HCT116 (cell line): ENCODE measurements around the gene MSMO1.

ENCODE experiments used
- CTCF ChIP-seq, 3 experiments: fragments of 200-600 bp in 1 of 3; sonication (generic) in 1 of 3; IDR thresholded peaks in 2 of 3; conservative IDR thresholded peaks in 1 of 3; 2 replicates each; pipeline ENCODE4 v1.5.1; 2012 to 2017; ENCODE audit warnings: low read depth in 2 of 3, low read length in 2 of 3, antibody characterized with exemption in 1 of 3, borderline replicate concordance in 1 of 3, control low read depth in 1 of 3, mild to moderate bottlenecking in 1 of 3, mixed read lengths in 1 of 3, mixed run types in 1 of 3, moderate library complexity in 1 of 3; ENCODE audit not compliant: insufficient read depth in 1 of 3
- EGR1 ChIP-seq: IDR thresholded peaks from 2 replicates; pipeline ENCODE4 v1.6.1; 2012; ENCODE audit warnings: low read depth
- POLR2A ChIP-seq: IDR thresholded peaks from 2 replicates; pipeline ENCODE4 v1.7.0; 2011; ENCODE audit warnings: borderline replicate concordance; ENCODE audit not compliant: insufficient read depth, insufficient read length; ENCODE audit errors: extremely low read depth
- REST ChIP-seq: IDR thresholded peaks from 2 replicates; pipeline ENCODE4 v1.6.1; 2012; ENCODE audit warnings: low read depth
- ZNF274 ChIP-seq: fragments of 200-500 bp; sonication (Bioruptor generic); IDR thresholded peaks from 2 replicates; pipeline ENCODE4 v1.6.1; 2014; ENCODE audit warnings: mild to moderate bottlenecking, low read depth, low read length, inconsistent platforms

GRCh38 chr4:165382640-165383039, 55.2 kb downstream of the MSMO1 start:
- no peak for TF ChIP-seq POLR2A
- TF ChIP-seq CTCF (IDR thresholded peaks at IDR 0.05 in 2 of 3, conservative IDR thresholded peaks at IDR 0.05 in 1 of 3; ENCODE audit: borderline replicate concordance in 1 of 3, insufficient read depth in 1 of 3, low read depth in 2 of 3, low read length in 2 of 3), result no peak
- no peak for TF ChIP-seq EGR1
- no peak for TF ChIP-seq ZNF274
- no peak for TF ChIP-seq REST
